Ureter (tissue), 1 donor: ENCODE results near the gene IL2RA. TPM values are rescaled to one million over a fixed set of nuclear protein-coding genes. Genes with fewer than 3 reads are reported as not detected.
"Not testable (repeated sequence)": the region's sequence is repeated elsewhere in the genome, so short reads cannot be mapped to it uniquely, and the experiment has no call there.

Experiments
- DNase-seq: peaks from one replicate; pipeline ENCODE4 v3.0.0-alpha.2; 2020; ENCODE audit warnings: low spot score
- total RNA-seq: library from RNA; stranded (reverse); gene quantifications from one replicate; pipeline ENCODE4 v1.2.4, GENCODE V29; 2023
- donor health status: DM: yes; HTN: yes; CAD: no.

IL2RA gene
- total RNA-seq, 1 donor from 2014 or later, result 2.2 TPM

- DNase-seq, result not testable (repeated sequence)
Observed at GRCh38 chr10:5960973-5961275, 101.2 kb downstream of the IL2RA start.

Other genes starting within 250 kb of the IL2RA start
- gene GDI2, start 248.9 kb downstream of the IL2RA start, total RNA-seq, result 193 TPM
- 10.2 TPM for gene ANKRD16, start 172.5 kb downstream of the IL2RA start, total RNA-seq
- gene FBH1, start 172.1 kb downstream of the IL2RA start, total RNA-seq, result 70.8 TPM
- 13.5 TPM for gene IL15RA, start 84.8 kb downstream of the IL2RA start, total RNA-seq
- 106 TPM for gene RBM17, start 26.7 kb upstream of the IL2RA start, total RNA-seq
- 62.2 TPM for gene PFKFB3, start 140.6 kb upstream of the IL2RA start, total RNA-seq